K562 (cell line): ENCODE measurements around the gene ADAT1. TPM values are rescaled to one million over a fixed set of nuclear protein-coding genes. Genes with fewer than 3 reads are reported as not detected.
A peak's percentile ranks its signal among the peaks of the same experiment; 100 is the strongest.

ENCODE experiments used
- CXXC5 ChIP-seq: fragments of 250-450 bp; sonication (Bioruptor Pico); IDR thresholded peaks from 2 replicates; pipeline ENCODE4 v1.8.0; 2022; ENCODE audit warnings: inconsistent platforms, mild to moderate bottlenecking, moderate library complexity
- EP300 ChIP-seq: IDR thresholded peaks from 2 replicates; pipeline ENCODE4 v1.6.1; 2012; ENCODE audit warnings: low read length, improper control_type of control experiment
- HDAC1 ChIP-seq, 2 experiments: fragments of 450-650 bp; IDR thresholded peaks; 2 replicates each; pipeline ENCODE4 v1.6.1; 2016 to 2017; ENCODE audit warnings: inconsistent platforms in 1 of 2, mild to moderate bottlenecking in 1 of 2, moderate library complexity in 1 of 2
- NBN ChIP-seq: fragments of 450-650 bp; IDR thresholded peaks from 2 replicates; pipeline ENCODE4 v1.6.1; 2016; ENCODE audit warnings: low read depth, mild to moderate bottlenecking
- POLR2AphosphoS5 ChIP-seq: IDR thresholded peaks from 2 replicates; pipeline ENCODE4 v1.6.1; 2011; ENCODE audit warnings: mild to moderate bottlenecking, low read depth, low read length, moderate library complexity; ENCODE audit not compliant: control insufficient read depth, insufficient read depth
- ZNF197 ChIP-seq: fragments of 200-800 bp; sonication (Bioruptor generic); IDR thresholded peaks from 2 replicates; pipeline ENCODE4 v1.6.1; 2016; ENCODE audit warnings: low read depth, missing genetic modification characterization, missing compliant biosample characterization
- ZNF41 ChIP-seq: fragments of 250-450 bp; sonication (Bioruptor Pico); conservative IDR thresholded peaks from 2 replicates; pipeline ENCODE4 v1.4.0; 2020; ENCODE audit warnings: mild to moderate bottlenecking
- polyA plus RNA-seq, 8 experiments: library from polyadenylated mRNA; depleted of rRNA in 4 of 8; stranded (reverse) in 5 of 8; unstranded in 3 of 8; fragments of >200 nt; fragmentation: Nextera tagmentation in 2 of 8; fragmentation: Illumina TruSeq in 1 of 8; extraction: Ambion mirVana in 2 of 8; extraction: Trizol in 1 of 8; gene quantifications; 2 replicates each; pipeline versions ENCODE4 v1.2.1 to v1.2.3, GENCODE V29; 2011 to 2014; ENCODE audit warnings: inconsistent platforms in 1 of 8, missing spikeins in 1 of 8
- total RNA-seq, 7 experiments: library from RNA; depleted of rRNA in 6 of 7; stranded (reverse); fragments of >200 nt in 6 of 7; fragmentation: Illumina TruSeq in 2 of 7; extraction: Trizol in 2 of 7; gene quantifications; 2 replicates each; pipeline versions ENCODE4 v1.2.1 to v1.2.3, GENCODE V29; 2011 to 2021; ENCODE audit warnings: low replicate concordance in 1 of 7
- TF ChIP-seq, protein P1 (sequence below), 2 experiments: fragments of 450-650 bp in 1 of 2; sonication (generic) in 1 of 2; formaldehyde crosslinking in 1 of 2; IDR thresholded peaks; 2 replicates each; pipeline versions ENCODE4 v1.7.1 to v1.9.0; 2016 to 2022; ENCODE audit warnings: inconsistent platforms in 1 of 2, mild to moderate bottlenecking in 1 of 2, missing genetic modification reagents in 1 of 2
- TF ChIP-seq, protein P2 (sequence below), 2 experiments: fragments of 450-650 bp; IDR thresholded peaks; 2 replicates each; pipeline ENCODE4 v1.6.1; 2018; ENCODE audit warnings: mild to moderate bottlenecking in 2 of 2, low read depth in 1 of 2; ENCODE audit not compliant: partially characterized antibody in 2 of 2
- TF ChIP-seq, protein P3 (sequence below): fragments of 250-450 bp; sonication (Bioruptor Pico); IDR thresholded peaks from 2 replicates; pipeline ENCODE4 v1.5.0; 2020; ENCODE audit warnings: mild to moderate bottlenecking, borderline replicate concordance

ADAT1 gene
- total and polyA plus RNA-seq, 9 of the 15 experiments (the other 6 are each of a cell fraction or from before 2014, with no cell fraction given) = 16.0 to 36.7 (median 28.2) TPM

DNA sequence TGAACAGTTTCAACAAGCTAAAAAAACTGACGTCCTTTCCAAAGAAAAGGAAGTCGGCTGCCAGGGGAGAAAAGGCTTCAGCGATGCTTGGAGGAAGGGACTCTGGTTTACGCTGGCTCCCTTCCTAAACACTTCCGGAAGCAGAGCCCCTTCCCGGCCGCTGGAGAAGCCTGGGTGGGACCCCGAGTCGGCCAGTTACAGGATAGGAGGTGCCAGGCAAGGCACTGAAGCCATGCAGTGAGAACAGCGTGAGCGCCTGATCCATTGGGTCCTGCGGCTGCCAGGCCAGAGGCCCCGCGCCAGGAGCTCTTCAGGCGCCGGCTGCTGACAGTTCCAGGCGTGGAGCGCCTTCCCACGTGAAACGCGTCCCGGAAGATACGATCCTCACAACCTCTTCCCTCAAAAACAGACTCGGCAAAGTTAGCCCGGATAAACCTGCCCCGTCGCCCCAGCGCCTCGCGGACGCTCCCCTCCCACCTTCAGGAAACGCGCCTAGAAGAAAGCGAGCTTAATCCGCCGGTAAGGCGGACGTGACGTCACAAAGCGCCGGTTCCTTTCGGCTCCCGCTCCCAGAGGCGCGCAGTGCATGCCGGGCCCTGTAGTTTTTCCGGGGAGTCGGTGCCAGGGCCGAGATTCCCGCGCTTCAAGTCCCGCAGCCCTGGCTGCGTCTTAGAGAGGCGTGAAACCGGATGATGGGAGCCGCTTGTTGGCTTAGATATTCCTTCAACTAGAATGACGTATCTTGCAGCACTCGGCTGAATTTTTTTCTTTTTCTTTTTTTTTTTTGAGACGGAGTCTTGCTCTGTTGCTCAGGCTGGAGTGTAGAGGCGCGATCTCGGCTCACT is at the start of gene ADAT1 (continued):
- TF ChIP-seq, protein P1, sequence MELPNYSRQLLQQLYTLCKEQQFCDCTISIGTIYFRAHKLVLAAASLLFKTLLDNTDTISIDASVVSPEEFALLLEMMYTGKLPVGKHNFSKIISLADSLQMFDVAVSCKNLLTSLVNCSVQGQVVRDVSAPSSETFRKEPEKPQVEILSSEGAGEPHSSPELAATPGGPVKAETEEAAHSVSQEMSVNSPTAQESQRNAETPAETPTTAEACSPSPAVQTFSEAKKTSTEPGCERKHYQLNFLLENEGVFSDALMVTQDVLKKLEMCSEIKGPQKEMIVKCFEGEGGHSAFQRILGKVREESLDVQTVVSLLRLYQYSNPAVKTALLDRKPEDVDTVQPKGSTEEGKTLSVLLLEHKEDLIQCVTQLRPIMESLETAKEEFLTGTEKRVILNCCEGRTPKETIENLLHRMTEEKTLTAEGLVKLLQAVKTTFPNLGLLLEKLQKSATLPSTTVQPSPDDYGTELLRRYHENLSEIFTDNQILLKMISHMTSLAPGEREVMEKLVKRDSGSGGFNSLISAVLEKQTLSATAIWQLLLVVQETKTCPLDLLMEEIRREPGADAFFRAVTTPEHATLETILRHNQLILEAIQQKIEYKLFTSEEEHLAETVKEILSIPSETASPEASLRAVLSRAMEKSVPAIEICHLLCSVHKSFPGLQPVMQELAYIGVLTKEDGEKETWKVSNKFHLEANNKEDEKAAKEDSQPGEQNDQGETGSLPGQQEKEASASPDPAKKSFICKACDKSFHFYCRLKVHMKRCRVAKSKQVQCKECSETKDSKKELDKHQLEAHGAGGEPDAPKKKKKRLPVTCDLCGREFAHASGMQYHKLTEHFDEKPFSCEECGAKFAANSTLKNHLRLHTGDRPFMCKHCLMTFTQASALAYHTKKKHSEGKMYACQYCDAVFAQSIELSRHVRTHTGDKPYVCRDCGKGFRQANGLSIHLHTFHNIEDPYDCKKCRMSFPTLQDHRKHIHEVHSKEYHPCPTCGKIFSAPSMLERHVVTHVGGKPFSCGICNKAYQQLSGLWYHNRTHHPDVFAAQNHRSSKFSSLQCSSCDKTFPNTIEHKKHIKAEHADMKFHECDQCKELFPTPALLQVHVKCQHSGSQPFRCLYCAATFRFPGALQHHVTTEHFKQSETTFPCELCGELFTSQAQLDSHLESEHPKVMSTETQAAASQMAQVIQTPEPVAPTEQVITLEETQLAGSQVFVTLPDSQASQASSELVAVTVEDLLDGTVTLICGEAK (IDR thresholded peaks at IDR 0.05) = peak; percentile 94
- TF ChIP-seq, protein P1 (CRISPR knock-in tag; IDR thresholded peaks at IDR 0.05) = no peak
- TF ChIP-seq NBN = peak; percentile 99
- peak; percentile 85 for TF ChIP-seq POLR2AphosphoS5
- peak; percentile 70; the same call in 1 of the 2 replicates for TF ChIP-seq ZNF197
- no peak for TF ChIP-seq ZNF41 (CRISPR knock-in tag)
- TF ChIP-seq EP300 = no peak; the same call in 1 of the 2 replicates
- TF ChIP-seq, protein P2, sequence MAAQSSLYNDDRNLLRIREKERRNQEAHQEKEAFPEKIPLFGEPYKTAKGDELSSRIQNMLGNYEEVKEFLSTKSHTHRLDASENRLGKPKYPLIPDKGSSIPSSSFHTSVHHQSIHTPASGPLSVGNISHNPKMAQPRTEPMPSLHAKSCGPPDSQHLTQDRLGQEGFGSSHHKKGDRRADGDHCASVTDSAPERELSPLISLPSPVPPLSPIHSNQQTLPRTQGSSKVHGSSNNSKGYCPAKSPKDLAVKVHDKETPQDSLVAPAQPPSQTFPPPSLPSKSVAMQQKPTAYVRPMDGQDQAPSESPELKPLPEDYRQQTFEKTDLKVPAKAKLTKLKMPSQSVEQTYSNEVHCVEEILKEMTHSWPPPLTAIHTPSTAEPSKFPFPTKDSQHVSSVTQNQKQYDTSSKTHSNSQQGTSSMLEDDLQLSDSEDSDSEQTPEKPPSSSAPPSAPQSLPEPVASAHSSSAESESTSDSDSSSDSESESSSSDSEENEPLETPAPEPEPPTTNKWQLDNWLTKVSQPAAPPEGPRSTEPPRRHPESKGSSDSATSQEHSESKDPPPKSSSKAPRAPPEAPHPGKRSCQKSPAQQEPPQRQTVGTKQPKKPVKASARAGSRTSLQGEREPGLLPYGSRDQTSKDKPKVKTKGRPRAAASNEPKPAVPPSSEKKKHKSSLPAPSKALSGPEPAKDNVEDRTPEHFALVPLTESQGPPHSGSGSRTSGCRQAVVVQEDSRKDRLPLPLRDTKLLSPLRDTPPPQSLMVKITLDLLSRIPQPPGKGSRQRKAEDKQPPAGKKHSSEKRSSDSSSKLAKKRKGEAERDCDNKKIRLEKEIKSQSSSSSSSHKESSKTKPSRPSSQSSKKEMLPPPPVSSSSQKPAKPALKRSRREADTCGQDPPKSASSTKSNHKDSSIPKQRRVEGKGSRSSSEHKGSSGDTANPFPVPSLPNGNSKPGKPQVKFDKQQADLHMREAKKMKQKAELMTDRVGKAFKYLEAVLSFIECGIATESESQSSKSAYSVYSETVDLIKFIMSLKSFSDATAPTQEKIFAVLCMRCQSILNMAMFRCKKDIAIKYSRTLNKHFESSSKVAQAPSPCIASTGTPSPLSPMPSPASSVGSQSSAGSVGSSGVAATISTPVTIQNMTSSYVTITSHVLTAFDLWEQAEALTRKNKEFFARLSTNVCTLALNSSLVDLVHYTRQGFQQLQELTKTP (IDR thresholded peaks at IDR 0.05; ENCODE audit: low read depth in 1 of 2, partially characterized antibody in 2 of 2) = peak in 1 of 2 experiments; percentile 89
- TF ChIP-seq CXXC5 (CRISPR knock-in tag) = peak; percentile 96
- TF ChIP-seq, protein P3, sequence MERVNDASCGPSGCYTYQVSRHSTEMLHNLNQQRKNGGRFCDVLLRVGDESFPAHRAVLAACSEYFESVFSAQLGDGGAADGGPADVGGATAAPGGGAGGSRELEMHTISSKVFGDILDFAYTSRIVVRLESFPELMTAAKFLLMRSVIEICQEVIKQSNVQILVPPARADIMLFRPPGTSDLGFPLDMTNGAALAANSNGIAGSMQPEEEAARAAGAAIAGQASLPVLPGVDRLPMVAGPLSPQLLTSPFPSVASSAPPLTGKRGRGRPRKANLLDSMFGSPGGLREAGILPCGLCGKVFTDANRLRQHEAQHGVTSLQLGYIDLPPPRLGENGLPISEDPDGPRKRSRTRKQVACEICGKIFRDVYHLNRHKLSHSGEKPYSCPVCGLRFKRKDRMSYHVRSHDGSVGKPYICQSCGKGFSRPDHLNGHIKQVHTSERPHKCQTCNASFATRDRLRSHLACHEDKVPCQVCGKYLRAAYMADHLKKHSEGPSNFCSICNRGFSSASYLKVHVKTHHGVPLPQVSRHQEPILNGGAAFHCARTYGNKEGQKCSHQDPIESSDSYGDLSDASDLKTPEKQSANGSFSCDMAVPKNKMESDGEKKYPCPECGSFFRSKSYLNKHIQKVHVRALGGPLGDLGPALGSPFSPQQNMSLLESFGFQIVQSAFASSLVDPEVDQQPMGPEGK (CRISPR knock-in tag) = no peak
- TF ChIP-seq HDAC1 (IDR thresholded peaks at IDR 0.05) = peak in 1 of 2 experiments; percentile 97; a peak in 2 of 4 replicates
